Muscle layer of colon (tissue), 2 donors: ENCODE data around the gene STC2.

Source experiments
- H3K27ac ChIP-seq: one replicate; pipeline ENCODE4 v1.7.0; 2013; ENCODE audit warnings: low read depth, mild to moderate bottlenecking, low read length, moderate library complexity
- H3K27me3 ChIP-seq, 2 donors: one replicate each; pipeline ENCODE4 v1.7.0; 2013; ENCODE audit warnings: low read length in 2 of 2, mild to moderate bottlenecking in 2 of 2; ENCODE audit not compliant: insufficient read depth in 2 of 2, control insufficient read depth in 1 of 2
- H3K36me3 ChIP-seq: one replicate; pipeline ENCODE4 v1.7.0; 2013; ENCODE audit warnings: mild to moderate bottlenecking, low read length; ENCODE audit not compliant: insufficient read depth
- H3K4me1 ChIP-seq: one replicate; pipeline ENCODE4 v1.7.0; 2013; ENCODE audit warnings: mild to moderate bottlenecking, low read length; ENCODE audit not compliant: insufficient read depth
- H3K4me3 ChIP-seq, 2 donors: one replicate each; pipeline ENCODE4 v1.7.0; 2013; ENCODE audit warnings: low read length in 2 of 2, low read depth in 1 of 2, mild to moderate bottlenecking in 1 of 2, moderate library complexity in 1 of 2
- H3K9ac ChIP-seq: one replicate; pipeline ENCODE4 v1.7.0; 2013; ENCODE audit warnings: low read length
- H3K9me3 ChIP-seq: one replicate; pipeline ENCODE4 v1.7.0; 2013; ENCODE audit warnings: mild to moderate bottlenecking, low read length
- donor health status: abdominal sarcoma.
- donor health status: Adenocarcinoma of cecum.

The STC2 gene

GRCh38 chr5:173317091-173317730, 11.0 kb downstream of the STC2 start:
- no peaks in the 10 kb centered on the region for H3K9me3 ChIP-seq
- peaks cover 34% of the 10 kb centered on the region for H3K4me1 ChIP-seq
- no peak overlapping the region for H3K27ac ChIP-seq
- H3K27me3 ChIP-seq, result peaks cover 0 to 5% of the 10 kb centered on the region in 2 donors
- no peak overlapping the region for H3K9ac ChIP-seq
- H3K36me3 ChIP-seq, result no peaks in the 10 kb centered on the region
- no peak overlapping the region for H3K4me3 ChIP-seq

- peaks cover 0 to 5% of the 10 kb centered on the region in 2 donors for H3K27me3 ChIP-seq
- no peak overlapping the region for H3K4me3 ChIP-seq
- peaks cover 36% of the 10 kb centered on the region for H3K4me1 ChIP-seq
- H3K9ac ChIP-seq, result no peak overlapping the region
- no peak overlapping the region for H3K27ac ChIP-seq
- H3K36me3 ChIP-seq, result no peaks in the 10 kb centered on the region
- H3K9me3 ChIP-seq, result no peaks in the 10 kb centered on the region
Observed at GRCh38 chr5:173316339-173317020, 11.7 kb downstream of the STC2 start.

- peaks cover 40% of the 10 kb centered on the region for H3K4me1 ChIP-seq
- H3K27me3 ChIP-seq, result peaks cover 0 to 5% of the 10 kb centered on the region in 2 donors
- H3K9me3 ChIP-seq, result no peaks in the 10 kb centered on the region
- H3K36me3 ChIP-seq, result no peaks in the 10 kb centered on the region
- H3K27ac ChIP-seq, result no peak overlapping the region
- no peak overlapping the region for H3K9ac ChIP-seq
- peak overlapping the region in 1 of 2 donors; percentile 16 for H3K4me3 ChIP-seq
Observed at GRCh38 chr5:173315495-173316338, 12.5 kb downstream of the STC2 start.

GRCh38 chr5:173314166-173314952, 13.9 kb downstream of the STC2 start:
- Histone ChIP-seq H3K9me3 (no peaks in the 10 kb centered on the region), H3K36me3 (no peaks in the 10 kb centered on the region), H3K27ac (no peak overlapping the region), H3K9ac (no peak overlapping the region), H3K27me3 (peaks cover 0 to 5% of the 10 kb centered on the region in 2 donors), H3K4me3 (no peak overlapping the region), H3K4me1 (peaks cover 39% of the 10 kb centered on the region)

- H3K4me3 ChIP-seq, result no peak overlapping the region
- H3K4me1 ChIP-seq, result peaks cover 34% of the 10 kb centered on the region
- H3K9ac ChIP-seq, result no peak overlapping the region
- peaks cover 0 to 5% of the 10 kb centered on the region in 2 donors for H3K27me3 ChIP-seq
- H3K27ac ChIP-seq, result no peak overlapping the region
- H3K36me3 ChIP-seq, result no peaks in the 10 kb centered on the region
- no peaks in the 10 kb centered on the region for H3K9me3 ChIP-seq
Observed at GRCh38 chr5:173313351-173313801, 14.8 kb downstream of the STC2 start.

- H3K4me1 ChIP-seq, result peaks cover 34% of the 10 kb centered on the region
- H3K27ac ChIP-seq, result no peak overlapping the region
- no peaks in the 10 kb centered on the region for H3K36me3 ChIP-seq
- no peak overlapping the region for H3K4me3 ChIP-seq
- H3K9me3 ChIP-seq, result no peaks in the 10 kb centered on the region
- no peak overlapping the region for H3K9ac ChIP-seq
- H3K27me3 ChIP-seq, result peaks cover 0 to 5% of the 10 kb centered on the region in 2 donors
Observed at GRCh38 chr5:173312821-173313220, 15.4 kb downstream of the STC2 start.

GRCh38 chr5:173311818-173312585, 16.2 kb downstream of the STC2 start:
- H3K4me1 ChIP-seq, result peaks cover 34% of the 10 kb centered on the region
- no peaks in the 10 kb centered on the region for H3K36me3 ChIP-seq
- no peak overlapping the region for H3K27ac ChIP-seq
- no peaks in the 10 kb centered on the region for H3K9me3 ChIP-seq
- no peak overlapping the region for H3K4me3 ChIP-seq
- H3K27me3 ChIP-seq, result peaks cover 0 to 5% of the 10 kb centered on the region in 2 donors
- H3K9ac ChIP-seq, result no peak overlapping the region

- Histone ChIP-seq H3K4me1 (peaks cover 34% of the 10 kb centered on the region), H3K27ac (peak overlapping the region; percentile 59), H3K9ac (no peak overlapping the region), H3K27me3 (peaks cover 0 to 5% of the 10 kb centered on the region in 2 donors), H3K9me3 (no peaks in the 10 kb centered on the region), H3K4me3 (peak overlapping the region in 1 of 2 donors; percentile 33), H3K36me3 (no peaks in the 10 kb centered on the region)
Observed at GRCh38 chr5:173310861-173311785, 17.1 kb downstream of the STC2 start.

GRCh38 chr5:173310218-173310769, 17.9 kb downstream of the STC2 start:
- H3K9ac ChIP-seq, result no peak overlapping the region
- H3K27ac ChIP-seq, result peak overlapping the region; percentile 59
- H3K4me3 ChIP-seq, result peak overlapping the region in 1 of 2 donors; percentile 33
- H3K9me3 ChIP-seq, result no peaks in the 10 kb centered on the region
- H3K27me3 ChIP-seq, result peaks cover 0 to 5% of the 10 kb centered on the region in 2 donors
- peaks cover 27% of the 10 kb centered on the region for H3K4me1 ChIP-seq
- no peaks in the 10 kb centered on the region for H3K36me3 ChIP-seq
